OCI-LY3 (cell line): Measurements from ENCODE around the gene RABGGTB.
"Not testable (repeated sequence)": the region's sequence is repeated elsewhere in the genome, so short reads cannot be mapped to it uniquely, and the experiment has no call there.

ENCODE experiments used
- H2AFZ ChIP-seq: fragments of 200-600, 300-600 bp; shearing (Covaris generic); 2 replicates; pipeline ENCODE4 v1.6.0; 2014; ENCODE audit warnings: antibody characterized with exemption, low read depth, low read length
- H3K27ac ChIP-seq: fragments of 200-600, 300-600 bp; sonication (generic); 2 replicates; pipeline ENCODE4 v1.5.1; 2014; ENCODE audit warnings: mild to moderate bottlenecking, low read length, moderate library complexity, mixed read lengths
- H3K27me3 ChIP-seq: fragments of 200-600, 300-600 bp; sonication (generic); 2 replicates; pipeline ENCODE4 v1.6.1; 2014; ENCODE audit warnings: low read depth, low read length, mixed read lengths
- H3K36me3 ChIP-seq: fragments of 200-600, 300-600 bp; sonication (generic); replicated peaks from 2 replicates; pipeline ENCODE3; 2014; ENCODE audit warnings: low read depth, low read length, mixed read lengths
- H3K4me1 ChIP-seq: fragments of 300-600, 200-600 bp; sonication (generic); 2 replicates; pipeline ENCODE4 v1.6.1; 2014; ENCODE audit warnings: low read length, mixed read lengths
- H3K4me2 ChIP-seq: fragments of 200-600, 300-600 bp; sonication (generic); 2 replicates; pipeline ENCODE4 v1.6.1; 2014; ENCODE audit warnings: low read length, mixed read lengths
- H3K4me3 ChIP-seq: fragments of 300-600, 200-600 bp; sonication (generic); 2 replicates; pipeline ENCODE4 v1.5.1; 2014; ENCODE audit warnings: antibody characterized with exemption, mild to moderate bottlenecking, low read length, moderate library complexity
- H3K79me2 ChIP-seq: fragments of 300-600, 200-600 bp; shearing (Covaris generic); 2 replicates; pipeline ENCODE4 v1.6.1; 2014; ENCODE audit warnings: mild to moderate bottlenecking, low read length, mixed read lengths
- H3K9ac ChIP-seq: fragments of 300-600, 200-600 bp; shearing (Covaris generic); 2 replicates; pipeline ENCODE4 v1.6.0; 2014; ENCODE audit warnings: mild to moderate bottlenecking, low read length, moderate library complexity
- H3K9me3 ChIP-seq: fragments of 200-600, 300-600 bp; shearing (Covaris generic); 2 replicates; pipeline ENCODE4 v1.6.1; 2014; ENCODE audit warnings: low read length, mixed read lengths; ENCODE audit not compliant: insufficient read depth
- H4K20me1 ChIP-seq: fragments of 200-600, 300-600 bp; sonication (generic); 2 replicates; pipeline ENCODE4 v1.6.1; 2016; ENCODE audit warnings: low read length, mixed read lengths; ENCODE audit not compliant: insufficient read depth
- EZH2phosphoT487 ChIP-seq: fragments of 200-600 bp; shearing (Covaris generic); IDR thresholded peaks from 2 replicates; pipeline ENCODE4 v1.6.1; 2018; ENCODE audit warnings: antibody characterized with exemption, mixed run types, low read depth
- TF ChIP-seq, protein P1 (sequence below): fragments of 200-600, 300-600 bp; sonication (generic); IDR thresholded peaks from 2 replicates; pipeline ENCODE4 v1.5.1; 2014; ENCODE audit warnings: antibody characterized with exemption, low read length, low read depth

RABGGTB gene

DNA sequence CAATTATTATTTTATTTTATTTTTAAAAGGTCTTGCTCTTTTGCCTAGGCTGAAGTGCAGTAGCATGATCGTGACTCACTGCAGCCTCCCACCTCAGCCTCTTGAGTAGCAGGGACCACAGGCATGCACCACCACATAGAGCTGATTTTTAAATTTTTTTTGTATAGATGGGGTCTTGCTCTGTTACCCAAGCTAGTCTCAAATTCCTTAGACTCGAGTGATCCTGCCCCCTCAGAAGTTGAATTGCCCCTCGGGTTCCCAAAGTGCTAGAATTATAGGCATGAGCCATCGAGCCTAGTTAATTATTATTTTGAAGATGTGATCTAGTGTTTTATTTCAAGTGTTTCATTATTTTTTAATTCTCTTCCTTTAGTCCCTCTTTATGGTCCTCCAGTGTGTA is 22.9 kb downstream of the RABGGTB start:
- peaks cover 11% of the 10 kb centered on the region for H3K4me1 ChIP-seq
- H3K9me3 ChIP-seq: no peaks in the 10 kb centered on the region
- no peaks in the 10 kb centered on the region for H3K79me2 ChIP-seq
- no peak overlapping the region for H3K4me3 ChIP-seq
- H3K36me3 ChIP-seq: no peaks in the 10 kb centered on the region
- H2AFZ ChIP-seq: no peak overlapping the region
- H3K27ac ChIP-seq: no peak overlapping the region
- no peak overlapping the region for H3K4me2 ChIP-seq
- H3K27me3 ChIP-seq: no peaks in the 10 kb centered on the region
- no peaks in the 10 kb centered on the region for H4K20me1 ChIP-seq
- no peak for TF ChIP-seq EZH2phosphoT487
- TF ChIP-seq, protein P1, sequence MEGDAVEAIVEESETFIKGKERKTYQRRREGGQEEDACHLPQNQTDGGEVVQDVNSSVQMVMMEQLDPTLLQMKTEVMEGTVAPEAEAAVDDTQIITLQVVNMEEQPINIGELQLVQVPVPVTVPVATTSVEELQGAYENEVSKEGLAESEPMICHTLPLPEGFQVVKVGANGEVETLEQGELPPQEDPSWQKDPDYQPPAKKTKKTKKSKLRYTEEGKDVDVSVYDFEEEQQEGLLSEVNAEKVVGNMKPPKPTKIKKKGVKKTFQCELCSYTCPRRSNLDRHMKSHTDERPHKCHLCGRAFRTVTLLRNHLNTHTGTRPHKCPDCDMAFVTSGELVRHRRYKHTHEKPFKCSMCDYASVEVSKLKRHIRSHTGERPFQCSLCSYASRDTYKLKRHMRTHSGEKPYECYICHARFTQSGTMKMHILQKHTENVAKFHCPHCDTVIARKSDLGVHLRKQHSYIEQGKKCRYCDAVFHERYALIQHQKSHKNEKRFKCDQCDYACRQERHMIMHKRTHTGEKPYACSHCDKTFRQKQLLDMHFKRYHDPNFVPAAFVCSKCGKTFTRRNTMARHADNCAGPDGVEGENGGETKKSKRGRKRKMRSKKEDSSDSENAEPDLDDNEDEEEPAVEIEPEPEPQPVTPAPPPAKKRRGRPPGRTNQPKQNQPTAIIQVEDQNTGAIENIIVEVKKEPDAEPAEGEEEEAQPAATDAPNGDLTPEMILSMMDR: no peak
- no peak overlapping the region for H3K9ac ChIP-seq

DNA sequence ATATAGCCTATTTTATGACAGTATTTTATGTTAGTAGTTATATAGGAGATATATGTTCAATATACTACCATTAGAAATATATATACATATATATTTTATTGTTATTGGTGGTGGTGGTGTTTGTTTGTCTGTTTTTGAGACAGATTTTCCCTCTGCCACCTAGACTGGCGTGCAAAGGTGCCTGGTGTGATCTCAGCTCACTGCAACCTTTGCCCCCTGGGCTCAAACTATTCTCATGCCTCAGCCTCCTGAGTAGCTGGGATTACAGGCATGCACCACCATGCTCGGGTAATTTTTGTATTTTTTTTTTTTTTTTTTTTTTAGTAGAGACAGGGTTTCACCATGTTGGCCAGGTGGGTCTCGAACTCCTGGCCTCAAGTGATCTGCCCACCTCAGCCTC is 24.1 kb downstream of the RABGGTB start:
- not testable (repeated sequence) for H3K4me2 ChIP-seq, H3K4me3 ChIP-seq, H3K36me3 ChIP-seq, H3K9me3 ChIP-seq, H3K79me2 ChIP-seq, H3K27ac ChIP-seq, H3K27me3 ChIP-seq, H2AFZ ChIP-seq, H3K9ac ChIP-seq, H4K20me1 ChIP-seq
- peaks cover 11% of the 10 kb centered on the region for H3K4me1 ChIP-seq

DNA sequence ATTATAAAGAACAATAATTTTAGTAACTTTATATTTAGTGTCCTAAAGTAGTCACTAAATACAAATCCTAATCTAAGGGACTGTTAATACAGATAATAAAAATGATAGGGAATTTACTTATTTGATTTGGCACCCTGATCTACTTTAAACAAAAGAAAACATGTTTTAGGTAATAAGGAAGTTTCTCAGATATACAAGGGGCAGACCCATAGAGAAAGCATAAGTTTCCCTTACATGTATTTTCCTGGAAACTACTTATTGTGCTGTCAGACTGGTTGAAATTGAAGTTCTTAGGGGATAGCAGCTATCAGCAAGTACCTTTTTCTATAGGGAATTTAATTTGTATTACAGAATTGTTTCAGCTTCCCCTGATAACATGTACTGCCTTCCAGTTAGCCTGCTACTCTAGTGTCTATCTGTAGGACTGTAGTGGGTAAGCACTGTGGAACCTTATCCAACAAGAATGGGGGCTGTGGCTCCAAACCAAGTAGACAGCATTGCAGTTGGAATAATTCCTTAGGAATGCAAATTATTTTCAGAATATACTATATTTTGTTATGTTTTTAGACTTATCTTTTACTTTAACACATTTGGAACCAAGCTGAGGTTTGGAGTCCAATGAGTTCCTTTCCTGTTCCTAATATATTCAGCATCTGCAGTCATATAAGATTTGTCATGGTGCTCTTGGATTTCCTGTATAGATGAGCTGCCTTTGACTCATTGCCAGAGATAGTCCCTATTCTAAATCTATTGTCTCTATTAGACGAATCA is 25.3 kb downstream of the RABGGTB start:
- Histone ChIP-seq H3K4me2 (no peak overlapping the region), H3K9me3 (no peaks in the 10 kb centered on the region), H3K4me3 (no peak overlapping the region), H2AFZ (no peak overlapping the region), H3K4me1 (peaks cover 2% of the 10 kb centered on the region), H3K27ac (no peak overlapping the region), H3K27me3 (no peaks in the 10 kb centered on the region), H4K20me1 (no peaks in the 10 kb centered on the region), H3K36me3 (no peaks in the 10 kb centered on the region), H3K79me2 (no peaks in the 10 kb centered on the region), H3K9ac (no peak overlapping the region)
- TF ChIP-seq EZH2phosphoT487: no peak
- TF ChIP-seq, protein P1: no peak

DNA sequence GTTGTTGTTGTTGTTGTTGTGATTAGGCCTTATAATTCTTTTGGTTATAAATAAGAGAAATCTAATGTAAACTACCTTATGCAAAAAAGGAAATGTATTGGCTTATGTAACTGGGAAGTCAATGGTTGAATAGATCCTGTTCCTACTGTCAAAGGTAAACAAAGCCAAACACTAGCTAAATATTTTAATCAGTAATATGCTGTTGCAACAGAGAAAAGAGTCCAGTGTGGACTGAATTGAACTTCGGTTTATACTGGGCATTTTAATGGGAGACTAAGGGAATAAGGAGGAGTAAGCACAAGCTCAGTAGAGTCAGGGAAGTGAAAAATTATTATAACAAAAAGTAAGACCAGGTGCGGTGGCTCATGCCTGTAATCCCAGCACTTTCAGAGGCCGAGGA is 26.0 kb downstream of the RABGGTB start:
- Histone ChIP-seq H3K27ac (no peak overlapping the region), H3K4me2 (no peak overlapping the region), H3K9me3 (no peaks in the 10 kb centered on the region), H3K36me3 (no peaks in the 10 kb centered on the region), H3K4me3 (no peak overlapping the region), H3K27me3 (no peaks in the 10 kb centered on the region), H3K79me2 (no peaks in the 10 kb centered on the region), H2AFZ (no peak overlapping the region), H4K20me1 (no peaks in the 10 kb centered on the region), H3K4me1 (no peaks in the 10 kb centered on the region), H3K9ac (no peak overlapping the region)
- no peak for TF ChIP-seq EZH2phosphoT487
- TF ChIP-seq, protein P1: no peak

DNA sequence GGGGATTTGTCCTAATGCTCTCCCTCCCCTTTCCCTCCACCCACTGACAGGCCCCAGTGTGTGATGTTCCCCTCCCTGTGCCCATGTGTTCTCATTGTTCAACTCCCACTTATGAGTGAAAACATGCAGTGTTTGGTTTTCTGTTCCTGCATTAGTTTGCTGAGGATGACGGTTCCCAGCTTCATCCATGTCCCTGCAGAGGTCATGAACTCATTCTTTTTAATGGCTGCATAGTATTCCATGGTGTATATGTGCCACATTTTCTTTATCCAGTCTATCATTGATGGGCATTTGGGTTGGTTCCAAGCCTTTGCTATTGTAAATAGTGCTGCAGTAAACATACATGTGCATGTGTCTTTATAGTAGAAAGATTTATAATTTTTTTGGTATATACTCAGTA is 37.5 kb downstream of the RABGGTB start:
- H3K79me2 ChIP-seq, H4K20me1 ChIP-seq, H3K9me3 ChIP-seq, H3K27ac ChIP-seq, H3K4me1 ChIP-seq, H3K27me3 ChIP-seq, H3K9ac ChIP-seq, H3K4me3 ChIP-seq, H3K36me3 ChIP-seq, H3K4me2 ChIP-seq, H2AFZ ChIP-seq: not testable (repeated sequence)
